ENCODE results near the gene MICAL3. TPM values are rescaled to one million over a fixed set of nuclear protein-coding genes. Genes with fewer than 3 reads are reported as not detected.
A peak's percentile ranks its signal among the peaks of the same experiment; 100 is the strongest.

MICAL3 gene
- total RNA-seq, 4 donors from 2014 or later = 84.2 to 290 (median 151) TPM

DNA sequence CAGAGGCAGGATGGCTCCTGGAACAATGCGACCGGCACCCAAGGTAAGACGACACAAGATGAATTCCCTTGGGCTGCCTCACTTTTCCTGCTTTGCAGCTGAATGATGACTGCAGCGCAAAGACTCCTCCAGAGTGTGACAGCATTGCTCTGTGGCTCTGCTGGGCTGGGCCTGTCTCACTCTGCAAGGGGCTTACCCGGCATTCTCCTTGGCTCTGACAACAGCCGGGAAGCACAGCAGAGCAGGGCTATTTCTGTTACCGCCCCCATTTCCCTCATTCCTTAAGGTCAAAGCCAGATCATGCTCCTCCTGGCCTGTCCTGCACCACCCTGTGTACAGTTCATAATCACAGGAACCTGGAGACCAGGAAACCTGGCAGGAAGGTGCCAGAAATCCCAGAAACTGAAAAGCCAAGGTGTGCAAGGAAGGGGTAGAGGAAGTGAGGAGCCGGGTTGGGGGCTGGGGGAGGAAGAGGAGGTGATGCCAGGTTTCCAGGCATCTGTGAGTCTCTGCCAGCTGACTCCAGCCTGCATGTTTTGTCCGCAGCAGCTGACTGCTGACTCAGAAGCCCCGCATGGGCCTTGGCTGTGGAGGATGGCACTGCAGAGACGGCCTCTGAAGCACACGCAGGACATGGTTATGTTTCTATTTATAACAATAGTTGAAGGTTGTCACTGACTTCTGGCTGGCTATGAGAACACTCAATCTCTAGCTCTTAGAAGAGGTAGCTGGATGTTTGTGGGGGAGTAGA is 113.6 kb downstream of the MICAL3 start:
- H3K27ac ChIP-seq = peak overlapping the region; percentile 72 to 81 (median 76)
- WGBS, 2 donors (ENCODE audit: low coverage in 1 of 2) = 50 to 61% methylated on average over 6 to 12 of the region's 12 CpGs
- in situ Hi-C loops (cut with MboI; ENCODE audit: low pct_ligation_motif_present in 1 of 4, low pct_unique_long_range_greater_than_20kb in 1 of 4, low sequenced_read_pairs in 3 of 4) = no loop called here

DNA sequence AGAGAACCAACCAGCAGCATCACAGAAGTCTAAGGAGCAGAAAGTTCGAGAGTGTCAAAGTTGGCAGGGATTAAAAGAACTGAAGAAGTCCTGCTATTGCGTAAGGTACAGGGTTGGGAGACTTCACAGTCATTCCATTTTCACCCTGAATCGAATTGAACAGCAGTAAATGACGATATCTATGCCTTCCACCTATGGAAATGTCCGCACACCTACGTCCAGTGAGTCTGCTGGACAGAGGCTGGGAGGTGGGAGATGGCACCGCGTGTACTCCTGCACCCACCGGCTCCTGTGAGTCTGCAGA is 116.7 kb downstream of the MICAL3 start:
- Histone ChIP-seq H3K27me3 (no peaks in the 10 kb centered on the region), H3K4me3 (no peak overlapping the region), H3K36me3 (peaks cover 0 to 14% (median 4%) of the 10 kb centered on the region in 4 donors), H3K27ac (peak overlapping the region in 1 of 4 donors; percentile 2), H3K9me3 (no peaks in the 10 kb centered on the region), H3K4me1 (peaks cover 8 to 35% (median 20%) of the 10 kb centered on the region in 4 donors)
- DNase-seq = no peak
- intact Hi-C loops (cut with DNase I; ENCODE audit: low total_unique reads) = loop anchor here (10.0 kb wide), 2 partner anchors 117 to 167 kb away; partner anchors contain the start of genes MICAL3 and PEX26
- in situ Hi-C loops (cut with MboI; ENCODE audit: low pct_ligation_motif_present in 1 of 4, low pct_unique_long_range_greater_than_20kb in 1 of 4, low sequenced_read_pairs in 3 of 4) = no loop called here
- WGBS, 2 donors (ENCODE audit: low coverage in 1 of 2) = 88% methylated on average over 9 of the region's 9 CpGs; no CpG with 5 or more reads in 1 of the 2 donors
- TF ChIP-seq POLR2AphosphoS5 (IDR thresholded peaks at IDR 0.05) (no peak), EP300 (IDR thresholded peaks at IDR 0.05; ENCODE audit: low read depth) (no peak), CTCF (IDR thresholded peaks at IDR 0.05) (no peak), POLR2A (IDR thresholded peaks at IDR 0.05) (no peak)

More for the DNA sequence above, 113.6 kb downstream of the MICAL3 start:
- peak; percentile 40 for DNase-seq
- Histone ChIP-seq H3K4me3 (no peak overlapping the region), H3K9me3 (no peaks in the 10 kb centered on the region), H3K36me3 (peaks cover 0 to 8% (median 0%) of the 10 kb centered on the region in 4 donors), H3K27me3 (no peaks in the 10 kb centered on the region), H3K4me1 (peaks cover 8 to 36% (median 22%) of the 10 kb centered on the region in 4 donors)
- intact Hi-C loops (cut with DNase I; ENCODE audit: low total_unique reads) = loop anchor here (2.0 kb wide), 1 partner anchor 90 kb away; no protein-coding TSS in a partner anchor
- TF ChIP-seq EP300 (IDR thresholded peaks at IDR 0.05; ENCODE audit: low read depth) = no peak
- peak in 2 of 3 donors; percentile 46 to 78 for TF ChIP-seq POLR2AphosphoS5 (IDR thresholded peaks at IDR 0.05)

GRCh38 chr22:17906978-17907747 is 117.2 kb downstream of the MICAL3 start:
- in situ Hi-C loops (cut with MboI; ENCODE audit: low pct_ligation_motif_present in 1 of 4, low pct_unique_long_range_greater_than_20kb in 1 of 4, low sequenced_read_pairs in 3 of 4) = no loop called here
- no peak for DNase-seq
- H3K27ac ChIP-seq = peak overlapping the region in 1 of 4 donors; percentile 2
- no peaks in the 10 kb centered on the region for H3K9me3 ChIP-seq
- no peaks in the 10 kb centered on the region for H3K27me3 ChIP-seq
- TF ChIP-seq EP300 (IDR thresholded peaks at IDR 0.05; ENCODE audit: low read depth) = no peak
- TF ChIP-seq POLR2A (IDR thresholded peaks at IDR 0.05) = no peak
- TF ChIP-seq CTCF (IDR thresholded peaks at IDR 0.05) = no peak
- TF ChIP-seq POLR2AphosphoS5 (IDR thresholded peaks at IDR 0.05) = no peak
- peaks cover 8 to 35% (median 20%) of the 10 kb centered on the region in 4 donors for H3K4me1 ChIP-seq
- H3K4me3 ChIP-seq = no peak overlapping the region
- H3K36me3 ChIP-seq = peaks cover 0 to 14% (median 4%) of the 10 kb centered on the region in 4 donors
- intact Hi-C loops (cut with DNase I; ENCODE audit: low total_unique reads) = loop anchor here (10.0 kb wide), 2 partner anchors 118 to 168 kb away; partner anchors contain the start of genes MICAL3 and PEX26
- WGBS, 2 donors (ENCODE audit: low coverage in 1 of 2) = 78 to 90% methylated on average over 8 to 16 of the region's 16 CpGs

- DNase-seq = no peak
- Histone ChIP-seq H3K9me3 (no peaks in the 10 kb centered on the region), H3K4me1 (peaks cover 0 to 21% (median 9%) of the 10 kb centered on the region in 4 donors), H3K27me3 (no peaks in the 10 kb centered on the region), H3K27ac (no peak overlapping the region), H3K4me3 (no peak overlapping the region), H3K36me3 (peaks cover 0 to 14% (median 4%) of the 10 kb centered on the region in 4 donors)
- intact Hi-C loops (cut with DNase I; ENCODE audit: low total_unique reads) = loop anchor here (10.0 kb wide), 2 partner anchors 119 to 169 kb away; partner anchors contain the start of genes MICAL3 and PEX26
- 93 to 95% methylated on average over 8 of the region's 8 CpGs for WGBS, 2 donors (ENCODE audit: low coverage in 1 of 2)
- in situ Hi-C loops (cut with MboI; ENCODE audit: low pct_ligation_motif_present in 1 of 4, low pct_unique_long_range_greater_than_20kb in 1 of 4, low sequenced_read_pairs in 3 of 4) = no loop called here
- no peak for TF ChIP-seq POLR2A (IDR thresholded peaks at IDR 0.05)
- TF ChIP-seq POLR2AphosphoS5 (IDR thresholded peaks at IDR 0.05) = no peak
- TF ChIP-seq CTCF (IDR thresholded peaks at IDR 0.05) = no peak
Observed at GRCh38 chr22:17905445-17905844, 118.9 kb downstream of the MICAL3 start.
